DOHH2 (cell line): Measurements from ENCODE around the gene DNM1L.

ENCODE experiments used
- H3F3A ChIP-seq: fragments of 200-600 bp; sonication (generic), shearing (Covaris generic); 2 replicates; pipeline ENCODE4 v1.6.0; 2016; ENCODE audit warnings: antibody characterized with exemption, mild to moderate bottlenecking; ENCODE audit not compliant: control insufficient read depth, insufficient read depth
- H3K27ac ChIP-seq: fragments of 200-600 bp; sonication (generic); 2 replicates; pipeline ENCODE4 v1.5.1; 2014; ENCODE audit warnings: low read depth, mild to moderate bottlenecking, low read length, moderate library complexity
- H3K27me3 ChIP-seq: fragments of 200-600 bp; sonication (generic); 2 replicates; pipeline ENCODE4 v1.6.1; 2014; ENCODE audit warnings: mild to moderate bottlenecking, low read length, mixed read lengths; ENCODE audit not compliant: control insufficient read depth
- H3K36me3 ChIP-seq: fragments of 200-600 bp; sonication (generic); 2 replicates; pipeline ENCODE4 v1.6.1; 2014; ENCODE audit warnings: mild to moderate bottlenecking, low read length, moderate library complexity, mixed read lengths; ENCODE audit not compliant: control insufficient read depth
- H3K4me1 ChIP-seq: fragments of 200-600 bp; sonication (generic); 2 replicates; pipeline ENCODE4 v1.6.1; 2014; ENCODE audit warnings: mild to moderate bottlenecking, low read length, mixed read lengths; ENCODE audit not compliant: control insufficient read depth
- H3K4me2 ChIP-seq: fragments of 200-600 bp; sonication (generic); 2 replicates; pipeline ENCODE4 v1.6.0; 2014; ENCODE audit warnings: mild to moderate bottlenecking, low read length, moderate library complexity
- H3K4me3 ChIP-seq: fragments of 200-600 bp; sonication (generic); 2 replicates; pipeline ENCODE4 v1.5.1; 2014; ENCODE audit warnings: mild to moderate bottlenecking, low read length, mixed read lengths
- H3K79me2 ChIP-seq: fragments of 200-600 bp; sonication (generic); 2 replicates; pipeline ENCODE4 v1.6.1; 2014; ENCODE audit warnings: mild to moderate bottlenecking, low read length, mixed read lengths; ENCODE audit not compliant: control insufficient read depth
- H3K9me2 ChIP-seq: fragments of 200-600 bp; sonication (generic); replicated peaks from 2 replicates; pipeline ENCODE4 v1.6.1; 2014; ENCODE audit warnings: mild to moderate bottlenecking, low read length, mixed read lengths; ENCODE audit not compliant: control insufficient read depth
- H3K9me3 ChIP-seq: fragments of 200-600 bp; sonication (generic); 2 replicates; pipeline ENCODE4 v1.6.1; 2014; ENCODE audit warnings: antibody characterized with exemption, low read length, mixed read lengths; ENCODE audit not compliant: control insufficient read depth, insufficient read depth
- H4K20me1 ChIP-seq: fragments of 200-600 bp; sonication (generic); 2 replicates; pipeline ENCODE4 v1.6.0; 2014; ENCODE audit warnings: low read depth, mild to moderate bottlenecking, antibody characterized with exemption, low read length, moderate library complexity; ENCODE audit not compliant: control insufficient read depth, insufficient read depth
- CTCF ChIP-seq: fragments of 200-600 bp; sonication (generic); IDR thresholded peaks from one replicate; pipeline ENCODE4 v1.5.1; 2014; ENCODE audit warnings: antibody characterized with exemption, mild to moderate bottlenecking, low read depth, low read length; ENCODE audit not compliant: poor library complexity, severe bottlenecking
- EZH2phosphoT487 ChIP-seq: fragments of 200-600 bp; sonication (generic); IDR thresholded peaks from 2 replicates; pipeline ENCODE4 v1.6.1; 2017; ENCODE audit warnings: borderline replicate concordance, mild to moderate bottlenecking, antibody characterized with exemption, low read length, moderate library complexity, mixed read lengths

The DNM1L gene

GRCh38 chr12:32773691-32774090, 94.6 kb downstream of the DNM1L start:
- H3K36me3 ChIP-seq: no peaks in the 10 kb centered on the region
- H3K79me2 ChIP-seq: no peaks in the 10 kb centered on the region
- H3K9me2 ChIP-seq: no peaks in the 10 kb centered on the region
- no peaks in the 10 kb centered on the region for H3F3A ChIP-seq
- H3K4me1 ChIP-seq: no peaks in the 10 kb centered on the region
- H3K27me3 ChIP-seq: peaks cover under 1% of the 10 kb centered on the region; the same call in 1 of the 2 replicates
- H3K4me3 ChIP-seq: no peak overlapping the region
- no peaks in the 10 kb centered on the region for H4K20me1 ChIP-seq
- no peaks in the 10 kb centered on the region for H3K9me3 ChIP-seq
- H3K4me2 ChIP-seq: no peak overlapping the region
- TF ChIP-seq EZH2phosphoT487: no peak
- TF ChIP-seq CTCF: no peak
- H3K27ac ChIP-seq: no peak overlapping the region

- no peaks in the 10 kb centered on the region for H3K79me2 ChIP-seq
- no peaks in the 10 kb centered on the region for H3K36me3 ChIP-seq
- no peaks in the 10 kb centered on the region for H3K4me1 ChIP-seq
- H3K4me3 ChIP-seq: no peak overlapping the region
- no peak overlapping the region for H3K27ac ChIP-seq
- H3K9me3 ChIP-seq: no peaks in the 10 kb centered on the region
- no peak overlapping the region for H3K4me2 ChIP-seq
- H3K27me3 ChIP-seq: peaks cover 7% of the 10 kb centered on the region; the same call in 1 of the 2 replicates
- no peaks in the 10 kb centered on the region for H4K20me1 ChIP-seq
- H3F3A ChIP-seq: no peaks in the 10 kb centered on the region
- no peaks in the 10 kb centered on the region for H3K9me2 ChIP-seq
- TF ChIP-seq CTCF: no peak
- TF ChIP-seq EZH2phosphoT487: no peak
Observed at GRCh38 chr12:32776258-32776657, 97.2 kb downstream of the DNM1L start.

- no peaks in the 10 kb centered on the region for H3K4me1 ChIP-seq
- H3K4me2 ChIP-seq: no peak overlapping the region
- H3K9me2 ChIP-seq: no peaks in the 10 kb centered on the region
- H3K27ac ChIP-seq: no peak overlapping the region
- H3K79me2 ChIP-seq: no peaks in the 10 kb centered on the region
- H3K27me3 ChIP-seq: peaks cover 7% of the 10 kb centered on the region; the same call in 1 of the 2 replicates
- no peaks in the 10 kb centered on the region for H3K36me3 ChIP-seq
- H4K20me1 ChIP-seq: no peaks in the 10 kb centered on the region
- no peak for TF ChIP-seq CTCF
- TF ChIP-seq EZH2phosphoT487: no peak
- H3K9me3 ChIP-seq: no peaks in the 10 kb centered on the region
- no peaks in the 10 kb centered on the region for H3F3A ChIP-seq
- H3K4me3 ChIP-seq: no peak overlapping the region
Observed at GRCh38 chr12:32777159-32777558, 98.1 kb downstream of the DNM1L start.
